GM12878 (cell line): ENCODE data around the gene EFNA3. TPM values are rescaled to one million over a fixed set of nuclear protein-coding genes. Genes with fewer than 3 reads are reported as not detected.

Experiments
- ATAC-seq: fragments of 200-7000 bp; cut with Tn5 transposase; 3 replicates; pipeline ENCODE4 v1.9.1; 2020; ENCODE audit warnings: mild to moderate bottlenecking, moderate library complexity
- BruUV-seq: library from RNA; stranded (reverse); fragments of 400-500 nt; replicated peaks from 2 replicates; lab custom pipeline; 2021; lab: Mats Ljungman, UMichigan
- CTCF ChIA-PET: fragments of 300-600 bp; sonication (Branson Sonifier 250); formaldehyde crosslinking; extraction: SDS; loops from one replicate; lab custom pipeline; 2021; ENCODE audit warnings: inconsistent platforms; lab: Yijun Ruan, JAX
- POLR2A ChIA-PET: fragments of 350-600 bp; formaldehyde crosslinking; extraction: SDS; loops from one replicate; lab custom pipeline; 2021; ENCODE audit warnings: inconsistent platforms; lab: Charles Lee
- RAD21 ChIA-PET: fragments of 300-600 bp; sonication (Branson Sonifier 250); formaldehyde crosslinking; loops from one replicate; lab custom pipeline; 2023; ENCODE audit warnings: antibody characterized with exemption; ENCODE audit not compliant: unreplicated experiment; lab: Charles Lee
- SMC1A ChIA-PET: fragments of 300-600 bp; sonication (Branson Sonifier 250); formaldehyde crosslinking; loops from one replicate; lab custom pipeline; 2023; ENCODE audit not compliant: unreplicated experiment, uncharacterized antibody; lab: Charles Lee
- DNase-seq: peaks from one replicate; pipeline ENCODE4 v3.0.0-alpha.2; 2011; ENCODE audit warnings: low read depth, low spot score
- FAIRE-seq: peaks from 3 replicates; lab custom pipeline; 2011; peaks lifted over from hg19 to GRCh38; lab: Jason Lieb, UNC
- H2AFZ ChIP-seq: 2 replicates; pipeline ENCODE4 v1.6.0; 2011; ENCODE audit warnings: low read depth, low read length, control low read depth; ENCODE audit not compliant: control insufficient read depth
- H3K27ac ChIP-seq: 2 replicates; pipeline ENCODE4 v1.5.1; 2011; ENCODE audit warnings: control low read depth; ENCODE audit not compliant: control insufficient read depth, insufficient read depth
- H3K27me3 ChIP-seq, 2 experiments: replicated peaks in 1 of 2; 2 replicates each; pipeline versions ENCODE4 v1.6.0 to v1.6.1; 2011; ENCODE audit warnings: low read length in 1 of 2; ENCODE audit not compliant: control insufficient read depth in 2 of 2, insufficient read depth in 2 of 2
- H3K36me3 ChIP-seq, 2 experiments: 2 replicates each; pipeline ENCODE4 v1.5.1; 2011; ENCODE audit warnings: low read length in 1 of 2; ENCODE audit not compliant: control insufficient read depth in 2 of 2, insufficient read depth in 2 of 2
- H3K4me1 ChIP-seq: 2 replicates; pipeline ENCODE4 v1.6.1; 2011; ENCODE audit warnings: mild to moderate bottlenecking, low read length, moderate library complexity, mixed read lengths; ENCODE audit not compliant: control insufficient read depth, insufficient read depth
- H3K4me2 ChIP-seq: 2 replicates; pipeline ENCODE4 v1.6.0; 2011; ENCODE audit warnings: control low read depth; ENCODE audit not compliant: control insufficient read depth, insufficient read depth
- H3K4me3 ChIP-seq: fragments of 200-600 bp; sonication (generic); 2 replicates; pipeline ENCODE4 v1.5.1; 2016
- H3K79me2 ChIP-seq: 2 replicates; pipeline ENCODE4 v1.6.0; 2011; ENCODE audit warnings: low read length; ENCODE audit not compliant: control insufficient read depth, insufficient read depth
- H3K9ac ChIP-seq: 2 replicates; pipeline ENCODE4 v1.8.0; 2011; ENCODE audit warnings: low read length, control low read depth, mixed read lengths; ENCODE audit not compliant: control insufficient read depth, insufficient read depth
- H3K9me3 ChIP-seq: replicated peaks from 3 replicates; pipeline ENCODE4 v1.5.1; 2011; ENCODE audit warnings: mild to moderate bottlenecking, low read length; ENCODE audit not compliant: control insufficient read depth, insufficient read depth
- H4K20me1 ChIP-seq: 2 replicates; pipeline ENCODE4 v1.6.0; 2011; ENCODE audit not compliant: control insufficient read depth, insufficient read depth
- CHD1 ChIP-seq: IDR thresholded peaks from 2 replicates; pipeline ENCODE4 v1.6.1; 2012; ENCODE audit warnings: low read depth, low read length, improper control_type of control experiment
- CHD2 ChIP-seq: IDR thresholded peaks from 2 replicates; pipeline ENCODE4 v1.6.1; 2011; ENCODE audit warnings: low read depth, low read length, improper control_type of control experiment, borderline replicate concordance
- CREM ChIP-seq: IDR thresholded peaks from 2 replicates; pipeline ENCODE4 v1.6.1; 2014; ENCODE audit warnings: antibody characterized with exemption, low read depth
- E2F8 ChIP-seq: fragments of 450-650 bp; IDR thresholded peaks from 2 replicates; pipeline ENCODE4 v1.6.1; 2018; ENCODE audit warnings: mild to moderate bottlenecking, low read depth, moderate library complexity; ENCODE audit not compliant: partially characterized antibody
- ESRRA ChIP-seq: IDR thresholded peaks from 2 replicates; pipeline ENCODE4 v1.6.1; 2012; ENCODE audit warnings: mild to moderate bottlenecking, low read length, improper control_type of control experiment
- FOXM1 ChIP-seq: IDR thresholded peaks from 2 replicates; pipeline ENCODE4 v1.6.1; 2012; ENCODE audit warnings: low read depth, mild to moderate bottlenecking, inconsistent platforms, low read length, moderate library complexity
- KAT2A ChIP-seq: conservative IDR thresholded peaks from 2 replicates; pipeline ENCODE4 v1.6.1; 2011; ENCODE audit warnings: low read depth, low read length; ENCODE audit not compliant: control insufficient read depth
- MEF2A ChIP-seq: IDR thresholded peaks from 2 replicates; pipeline ENCODE4 v1.6.1; 2011; ENCODE audit warnings: low read depth, mild to moderate bottlenecking, low read length, moderate library complexity; ENCODE audit not compliant: insufficient read depth
- RAD21 ChIP-seq: IDR thresholded peaks from 2 replicates; pipeline ENCODE4 v1.6.1; 2011; ENCODE audit warnings: mild to moderate bottlenecking, low read depth, low read length, moderate library complexity; ENCODE audit not compliant: insufficient read depth
- RBBP5 ChIP-seq: fragments of 200-600 bp; sonication (generic); conservative IDR thresholded peaks from 2 replicates; pipeline ENCODE4 v1.6.1; 2016
- RCOR1 ChIP-seq: conservative IDR thresholded peaks from 2 replicates; pipeline ENCODE4 v1.6.1; 2012; ENCODE audit warnings: low read depth, low read length, improper control_type of control experiment
- RUNX3 ChIP-seq: IDR thresholded peaks from 2 replicates; pipeline ENCODE4 v1.6.1; 2012; ENCODE audit warnings: low read length, inconsistent platforms
- SIX5 ChIP-seq: IDR thresholded peaks from 2 replicates; pipeline ENCODE4 v1.6.1; 2011; ENCODE audit warnings: mild to moderate bottlenecking, low read depth, low read length, moderate library complexity; ENCODE audit not compliant: severe bottlenecking
- SPI1 ChIP-seq: IDR thresholded peaks from 2 replicates; pipeline ENCODE4 v1.6.1; 2011; ENCODE audit warnings: low read depth, mild to moderate bottlenecking, low read length, moderate library complexity, borderline replicate concordance; ENCODE audit not compliant: insufficient read depth
- WRNIP1 ChIP-seq: IDR thresholded peaks from 2 replicates; pipeline ENCODE4 v1.6.1; 2011; ENCODE audit warnings: low read depth, low read length, improper control_type of control experiment, borderline replicate concordance
- ZBTB40 ChIP-seq: fragments of 450-650 bp; IDR thresholded peaks from 2 replicates; pipeline ENCODE4 v1.6.1; 2016; ENCODE audit warnings: mild to moderate bottlenecking, moderate library complexity, borderline replicate concordance
- ZNF24 ChIP-seq: fragments of 450-650 bp; IDR thresholded peaks from 2 replicates; pipeline ENCODE4 v1.6.1; 2017; ENCODE audit warnings: antibody characterized with exemption, mild to moderate bottlenecking
- WGBS: methylation state at CpG from one replicate; pipeline ENCODE4 v1.1.6; 2016; ENCODE audit warnings: low lambda C conversion rate; ENCODE audit not compliant: insufficient replicate concordance, insufficient coverage; ENCODE audit errors: missing lambda C conversion rate; 5-methylcytosine and 5-hydroxymethylcytosine counted together
- in situ Hi-C: fragments of 300-500 bp; cut with MboI; formaldehyde crosslinking; loops from 9 replicates; pipeline ENCODE4 v1.14.3; 2018; ENCODE audit warnings: mixed read lengths
- intact Hi-C: fragments of 100-400 bp; cut with micrococcal nuclease; formaldehyde crosslinking; loops from one replicate; pipeline ENCODE4 v1.14.2; 2022; ENCODE audit not compliant: unreplicated experiment
- polyA plus RNA-seq, 11 experiments: library from polyadenylated mRNA; depleted of rRNA in 4 of 11; unstranded in 6 of 11; stranded (reverse) in 5 of 11; fragments of >200 nt; fragmentation: Nextera tagmentation in 4 of 11; fragmentation: Illumina TruSeq in 1 of 11; extraction: Ambion mirVana in 4 of 11; extraction: Trizol in 1 of 11; gene quantifications; 1 replicate in 1 of 11; 2 replicates in 10 of 11; pipeline versions ENCODE4 v1.2.1 to v1.2.3, GENCODE V29; 2011 to 2016; ENCODE audit warnings: inconsistent platforms in 2 of 11, missing spikeins in 2 of 11, low read depth in 1 of 11
- total RNA-seq, 4 experiments: library from RNA; depleted of rRNA in 3 of 4; stranded (reverse); fragments of >200 nt in 3 of 4; fragmentation: Illumina TruSeq in 1 of 4; extraction: Trizol in 1 of 4; gene quantifications; 2 replicates each; pipeline versions ENCODE4 v1.2.1 to v1.2.3, GENCODE V29; 2013 to 2021
- TF ChIP-seq, protein P1 (sequence below): IDR thresholded peaks from 2 replicates; pipeline ENCODE4 v1.6.1; 2012; ENCODE audit warnings: low read depth, low read length, improper control_type of control experiment

Gene EFNA3
- total and polyA plus RNA-seq, 10 of the 15 experiments (the other 5 are each of a cell fraction or from before 2014, with no cell fraction given) = 0.08 to 5.4 (median 1.1) TPM

DNA sequence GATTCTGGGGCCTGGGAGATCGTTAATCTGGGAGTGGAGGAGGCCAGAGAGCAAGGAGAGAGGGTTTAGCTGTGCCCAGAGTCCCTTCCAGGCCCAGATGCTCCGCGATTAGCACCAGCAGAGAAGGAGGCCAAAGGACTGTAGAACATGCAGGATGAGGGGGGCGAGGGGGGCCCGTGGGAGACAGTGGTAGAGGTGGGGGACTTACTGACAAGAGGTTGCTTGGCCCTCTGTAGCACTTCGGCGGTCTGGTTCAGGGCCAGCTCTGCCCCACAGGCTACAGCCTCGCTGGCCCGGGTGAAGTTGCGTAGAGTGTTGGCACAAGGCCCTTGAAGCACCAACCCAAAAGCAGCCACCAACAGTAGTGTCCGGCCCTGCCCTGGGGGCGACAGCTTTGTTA lies 45.8 kb upstream of the EFNA3 start (continued):
- TF ChIP-seq, protein P1, sequence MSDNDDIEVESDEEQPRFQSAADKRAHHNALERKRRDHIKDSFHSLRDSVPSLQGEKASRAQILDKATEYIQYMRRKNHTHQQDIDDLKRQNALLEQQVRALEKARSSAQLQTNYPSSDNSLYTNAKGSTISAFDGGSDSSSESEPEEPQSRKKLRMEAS = no peak
- no peak for TF ChIP-seq CHD2
- no peak for TF ChIP-seq MEF2A
- TF ChIP-seq CHD1 = no peak
- TF ChIP-seq, all 136 proteins: peak for 0

DNA sequence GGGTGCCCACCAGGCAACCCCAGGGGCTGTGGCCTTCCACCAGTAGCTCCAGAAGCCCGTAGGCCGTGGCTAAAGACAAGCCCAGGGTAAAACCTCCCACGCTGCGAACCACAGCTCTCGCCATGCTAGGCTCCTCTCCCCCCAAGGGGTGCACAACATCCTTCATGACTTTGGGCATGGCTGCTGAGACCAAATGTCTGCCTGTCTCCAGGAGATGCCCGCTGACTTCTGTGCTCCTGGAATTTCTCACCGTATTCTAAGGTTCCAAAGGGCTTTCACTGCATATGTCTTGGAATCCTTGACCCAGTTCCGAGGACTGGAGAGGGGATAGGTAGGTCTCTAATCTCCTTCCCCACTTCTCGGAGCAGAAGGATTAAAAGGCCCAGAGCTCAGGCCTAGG lies 45.1 kb upstream of the EFNA3 start, which contains the start of the genes DCST1 and DCST2:
Gene DCST1, plus strand, starts transcription at position 301 of the 400 bp plus-strand sequence. CDS start 213 bp downstream, outside the sequence.
Gene DCST2, minus strand, starts transcription at position 258 of the 400 bp plus-strand sequence. Its CDS starts 80 bp downstream, at position 178.
- no peaks in the 10 kb centered on the region for H3K79me2 ChIP-seq
- no peak within 1 kb of the TSS for H3K4me3 ChIP-seq
- H3K27me3 ChIP-seq = peaks cover 2 to 5% of the 10 kb centered on the region in 2 experiments; a peak in 1 of 4 replicates
- 69% methylated on average over 9 of the region's 9 CpGs for WGBS
- no TSS peak for BruUV-seq
- ChIA-PET CTCF (no interaction called here), SMC1A (no interaction called here), RAD21 (no interaction called here), POLR2A (interaction anchor here (1.3 kb wide), 1 partner anchor 50 kb away, joined by 4 read pairs; the partner anchor contains the start of gene FLAD1)
- no peaks in the 10 kb centered on the region for H3K9me3 ChIP-seq
- no peak for DNase-seq
- intact Hi-C loops (no loop called here), in situ Hi-C loops (no loop called here)
- H3K4me2 ChIP-seq = no peak within 1 kb of the TSS
- no peaks in the 10 kb centered on the region for H3K4me1 ChIP-seq
- FAIRE-seq = no peak
- no peaks in the 10 kb centered on the region for H3K36me3 ChIP-seq
- no peak within 1 kb of the TSS for H3K9ac ChIP-seq
- ATAC-seq = no peak
- H2AFZ ChIP-seq = no peak within 1 kb of the TSS
- no peaks in the 10 kb centered on the region for H4K20me1 ChIP-seq
- H3K27ac ChIP-seq = no peak within 1 kb of the TSS
- TF ChIP-seq RCOR1 = no peak
- TF ChIP-seq RBBP5 = no peak
- TF ChIP-seq RUNX3 = no peak
- no peak for TF ChIP-seq MEF2A
- no peak for TF ChIP-seq ZBTB40
- TF ChIP-seq ZNF24 = no peak
- no peak for TF ChIP-seq WRNIP1
- TF ChIP-seq SIX5 = no peak
- no peak for TF ChIP-seq KAT2A
- TF ChIP-seq SPI1 = no peak
- no peak for TF ChIP-seq RAD21
- TF ChIP-seq ESRRA = no peak
- TF ChIP-seq CREM = no peak
- no peak for TF ChIP-seq E2F8
- TF ChIP-seq FOXM1 = no peak
